ENCODE data around the gene PTPRD.

GRCh38 chr9:9257999-9258498, 1354.8 kb downstream of the PTPRD start:
- TF ChIP-seq POLR2AphosphoS5 (IDR thresholded peaks at IDR 0.05; ENCODE audit: low read depth, low read length) (no peak), SIN3A (IDR thresholded peaks at IDR 0.05; ENCODE audit: borderline replicate concordance, insufficient read depth, low read length) (no peak), REST (IDR thresholded peaks at IDR 0.05; ENCODE audit: insufficient read depth in 1 of 2, low read depth in 2 of 2, low read length in 2 of 2) (no peak), TAF1 (IDR thresholded peaks at IDR 0.05; ENCODE audit: borderline replicate concordance, insufficient read depth, low read length) (no peak), FOXP2 (optimal IDR thresholded peaks at IDR 0.05; ENCODE audit: borderline replicate concordance, extremely low read depth, extremely low read length, insufficient read depth) (no peak)

Measured in PFSK-1 (cell line).